OCI-LY1 (cell line): ENCODE data around the gene WDR31.

ENCODE experiments used
- H2AFZ ChIP-seq: fragments of 200-600 bp; sonication (generic), shearing (Covaris generic); 2 replicates; pipeline ENCODE4 v1.6.0; 2014; ENCODE audit warnings: antibody characterized with exemption, mild to moderate bottlenecking, low read length
- H3F3A ChIP-seq: fragments of 200-600 bp; sonication (generic), shearing (Covaris generic); 2 replicates; pipeline ENCODE4 v1.6.0; 2014; ENCODE audit warnings: mild to moderate bottlenecking, antibody characterized with exemption, low read length, moderate library complexity; ENCODE audit not compliant: insufficient read depth
- H3K27ac ChIP-seq: fragments of 200-600 bp; sonication (generic); 2 replicates; pipeline ENCODE4 v1.5.1; 2014; ENCODE audit warnings: low read length, mixed run types, mild to moderate bottlenecking, low read depth; ENCODE audit not compliant: poor library complexity, severe bottlenecking
- H3K27me3 ChIP-seq: fragments of 200-600 bp; sonication (generic); 2 replicates; pipeline ENCODE4 v1.6.0; 2014; ENCODE audit warnings: antibody characterized with exemption, mild to moderate bottlenecking, low read length, moderate library complexity; ENCODE audit not compliant: insufficient read depth
- H3K36me3 ChIP-seq: fragments of 200-600 bp; sonication (generic); 2 replicates; pipeline ENCODE4 v1.6.1; 2014; ENCODE audit warnings: mild to moderate bottlenecking, antibody characterized with exemption, low read length, moderate library complexity, mixed read lengths; ENCODE audit not compliant: insufficient read depth
- H3K4me1 ChIP-seq: fragments of 200-600 bp; sonication (generic); 2 replicates; pipeline ENCODE4 v1.5.1; 2014; ENCODE audit warnings: mild to moderate bottlenecking, low read length, moderate library complexity; ENCODE audit not compliant: insufficient read depth, severe bottlenecking
- H3K4me2 ChIP-seq: fragments of 200-600 bp; sonication (generic), shearing (Covaris generic); 2 replicates; pipeline ENCODE4 v1.6.1; 2014; ENCODE audit warnings: low read length
- H3K4me3 ChIP-seq: fragments of 200-600 bp; sonication (generic); 2 replicates; pipeline ENCODE4 v1.5.1; 2014; ENCODE audit warnings: low read length, low read depth, mild to moderate bottlenecking, mixed read lengths; ENCODE audit not compliant: poor library complexity, severe bottlenecking
- H3K79me2 ChIP-seq: fragments of 200-600 bp; shearing (Covaris generic); 2 replicates; pipeline ENCODE4 v1.6.1; 2016; ENCODE audit warnings: mixed run types, low read length, mixed read lengths; ENCODE audit not compliant: insufficient read depth
- H3K9ac ChIP-seq: fragments of 200-600 bp; sonication (generic), shearing (Covaris generic); 2 replicates; pipeline ENCODE4 v1.6.1; 2014; ENCODE audit warnings: mild to moderate bottlenecking, low read length, mixed read lengths
- H3K9me2 ChIP-seq: fragments of 200-600 bp; sonication (generic), shearing (Covaris generic); 2 replicates; pipeline ENCODE4 v1.6.1; 2014; ENCODE audit warnings: low read depth, mild to moderate bottlenecking, low read length, mixed read lengths
- H3K9me3 ChIP-seq: fragments of 200-600 bp; shearing (Covaris generic); 2 replicates; pipeline ENCODE4 v1.6.1; 2014; ENCODE audit warnings: low read length, mixed read lengths
- H4K20me1 ChIP-seq: fragments of 200-600 bp; sonication (generic), shearing (Covaris generic); 2 replicates; pipeline ENCODE4 v1.6.0; 2016; ENCODE audit warnings: mild to moderate bottlenecking, low read length; ENCODE audit not compliant: insufficient read depth
- EZH2 ChIP-seq: fragments of 200-600 bp; sonication (generic), shearing (Covaris generic); IDR thresholded peaks from 2 replicates; pipeline ENCODE4 v1.8.0; 2017; ENCODE audit warnings: borderline replicate concordance, mixed run types, mild to moderate bottlenecking, antibody characterized with exemption, low read length, moderate library complexity, mixed read lengths
- TF ChIP-seq, protein P1 (sequence below): fragments of 200-600 bp; sonication (generic), shearing (Covaris generic); IDR thresholded peaks from 2 replicates; pipeline ENCODE4 v1.5.1; 2017; ENCODE audit warnings: mild to moderate bottlenecking, antibody characterized with exemption, low read length, moderate library complexity, mixed read lengths

Gene WDR31

DNA sequence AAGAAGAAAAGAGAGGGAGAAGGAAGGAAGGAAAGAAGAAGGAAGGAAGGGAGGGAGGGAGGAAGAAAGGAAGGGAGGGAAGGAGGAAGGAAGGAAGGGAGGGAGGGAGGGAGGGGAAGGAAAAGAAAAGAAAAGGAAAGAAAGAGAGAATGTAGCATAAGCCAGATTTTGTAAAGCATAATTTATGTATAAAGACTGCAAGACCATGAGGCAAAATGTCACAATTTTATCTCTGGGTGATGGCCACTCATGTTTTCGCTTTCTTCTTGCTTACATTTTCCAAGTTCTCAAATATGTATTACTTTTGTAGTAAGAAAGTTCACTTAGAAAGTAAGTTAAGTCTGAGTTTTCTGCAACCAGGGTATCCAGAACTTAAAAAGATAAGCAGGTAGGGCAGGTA lies 33.5 kb downstream of the WDR31 start:
- Histone ChIP-seq H3K27ac (no peak overlapping the region), H3K4me3 (no peak overlapping the region), H3F3A (no peaks in the 10 kb centered on the region), H2AFZ (no peak overlapping the region), H4K20me1 (no peaks in the 10 kb centered on the region), H3K9me2 (no peaks in the 10 kb centered on the region), H3K4me1 (peaks cover 7% of the 10 kb centered on the region), H3K9me3 (no peaks in the 10 kb centered on the region), H3K36me3 (no peaks in the 10 kb centered on the region), H3K79me2 (no peaks in the 10 kb centered on the region), H3K9ac (no peak overlapping the region), H3K27me3 (no peaks in the 10 kb centered on the region), H3K4me2 (no peak overlapping the region)
- TF ChIP-seq, protein P1, sequence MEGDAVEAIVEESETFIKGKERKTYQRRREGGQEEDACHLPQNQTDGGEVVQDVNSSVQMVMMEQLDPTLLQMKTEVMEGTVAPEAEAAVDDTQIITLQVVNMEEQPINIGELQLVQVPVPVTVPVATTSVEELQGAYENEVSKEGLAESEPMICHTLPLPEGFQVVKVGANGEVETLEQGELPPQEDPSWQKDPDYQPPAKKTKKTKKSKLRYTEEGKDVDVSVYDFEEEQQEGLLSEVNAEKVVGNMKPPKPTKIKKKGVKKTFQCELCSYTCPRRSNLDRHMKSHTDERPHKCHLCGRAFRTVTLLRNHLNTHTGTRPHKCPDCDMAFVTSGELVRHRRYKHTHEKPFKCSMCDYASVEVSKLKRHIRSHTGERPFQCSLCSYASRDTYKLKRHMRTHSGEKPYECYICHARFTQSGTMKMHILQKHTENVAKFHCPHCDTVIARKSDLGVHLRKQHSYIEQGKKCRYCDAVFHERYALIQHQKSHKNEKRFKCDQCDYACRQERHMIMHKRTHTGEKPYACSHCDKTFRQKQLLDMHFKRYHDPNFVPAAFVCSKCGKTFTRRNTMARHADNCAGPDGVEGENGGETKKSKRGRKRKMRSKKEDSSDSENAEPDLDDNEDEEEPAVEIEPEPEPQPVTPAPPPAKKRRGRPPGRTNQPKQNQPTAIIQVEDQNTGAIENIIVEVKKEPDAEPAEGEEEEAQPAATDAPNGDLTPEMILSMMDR: no peak
- no peak for TF ChIP-seq EZH2

DNA sequence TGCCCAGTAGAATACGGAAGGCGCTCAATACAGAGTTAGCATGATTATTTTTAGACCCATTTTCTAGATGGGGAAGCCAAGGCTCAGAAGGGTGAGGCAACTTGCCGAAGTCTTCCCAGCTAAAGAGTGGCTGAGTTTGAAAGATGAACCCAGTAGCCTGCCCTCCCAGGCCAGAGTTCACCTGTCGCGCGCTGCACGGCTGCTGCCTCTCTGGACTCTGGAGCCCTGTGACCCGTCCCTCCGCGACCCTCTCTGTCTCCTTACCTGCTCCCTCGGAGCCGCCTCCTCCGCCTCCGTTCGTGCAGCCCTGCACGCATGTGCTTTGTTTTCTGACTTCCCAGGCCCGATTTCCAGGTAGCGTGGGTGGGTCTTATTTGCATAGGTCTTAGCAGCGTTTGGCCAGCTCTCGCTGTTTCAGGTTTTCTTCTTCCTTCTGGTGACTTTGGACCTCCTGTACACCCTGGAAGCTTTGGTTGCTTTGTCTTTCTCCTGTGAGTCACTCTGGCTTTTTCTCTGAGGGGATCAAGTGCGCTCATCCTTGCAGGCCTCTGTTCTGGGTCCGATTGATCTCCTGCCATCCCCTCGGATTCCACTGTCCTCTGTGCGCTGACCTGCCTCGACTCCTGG lies 37.2 kb downstream of the WDR31 start, which contains the start of gene RNF183:
Gene RNF183, minus strand, starts transcription at position 585 of the 627 bp plus-strand sequence. CDS start 5,192 bp downstream, outside the sequence.
- Histone ChIP-seq H3K27ac (no peak within 1 kb of the TSS), H3K79me2 (no peaks in the 10 kb centered on the region), H3K4me1 (peaks cover 7% of the 10 kb centered on the region), H3K9ac (no peak within 1 kb of the TSS), H3K9me2 (no peaks in the 10 kb centered on the region), H3F3A (no peaks in the 10 kb centered on the region), H2AFZ (no peak within 1 kb of the TSS), H3K4me3 (peak within 1 kb of the TSS; percentile 24), H3K36me3 (no peaks in the 10 kb centered on the region), H4K20me1 (no peaks in the 10 kb centered on the region), H3K9me3 (no peaks in the 10 kb centered on the region), H3K4me2 (peak within 1 kb of the TSS; percentile 53), H3K27me3 (peaks cover 4% of the 10 kb centered on the region)
- TF ChIP-seq, protein P1: no peak
- no peak for TF ChIP-seq EZH2

DNA sequence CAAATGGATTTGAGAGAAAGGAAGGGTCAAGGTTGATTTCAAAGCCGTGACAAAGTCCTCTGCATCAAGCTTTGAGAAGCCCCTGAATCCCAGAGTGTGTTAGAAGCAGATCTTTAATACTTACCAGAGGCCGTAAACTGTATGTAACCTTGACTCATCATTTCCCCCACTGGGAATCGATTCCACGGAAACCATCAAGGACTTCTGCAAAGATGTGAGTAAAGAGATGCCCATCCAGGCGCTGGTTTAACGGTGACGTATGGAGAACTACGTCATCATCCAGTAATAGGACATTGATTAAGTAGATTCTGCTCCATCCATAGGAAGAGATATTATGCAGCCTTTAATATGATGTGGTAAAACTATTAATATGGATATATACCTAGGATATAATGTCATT lies 38.5 kb downstream of the WDR31 start:
- Histone ChIP-seq H4K20me1 (no peaks in the 10 kb centered on the region), H3K79me2 (no peaks in the 10 kb centered on the region), H3K9ac (no peak overlapping the region), H3K4me1 (peaks cover 7% of the 10 kb centered on the region), H3K27ac (no peak overlapping the region), H2AFZ (no peak overlapping the region), H3F3A (no peaks in the 10 kb centered on the region), H3K4me3 (no peak overlapping the region), H3K27me3 (peaks cover 4% of the 10 kb centered on the region), H3K36me3 (no peaks in the 10 kb centered on the region), H3K4me2 (no peak overlapping the region), H3K9me3 (no peaks in the 10 kb centered on the region), H3K9me2 (no peaks in the 10 kb centered on the region)
- TF ChIP-seq EZH2: no peak
- TF ChIP-seq, protein P1: no peak
